ENCODE data around the gene CMSS1. TPM values are rescaled to one million over a fixed set of nuclear protein-coding genes. Genes with fewer than 3 reads are reported as not detected.

CMSS1 gene
- polyA plus RNA-seq, 1 of the 3 experiments (the other 2 are of a cell fraction), result 9.1 TPM

DNA sequence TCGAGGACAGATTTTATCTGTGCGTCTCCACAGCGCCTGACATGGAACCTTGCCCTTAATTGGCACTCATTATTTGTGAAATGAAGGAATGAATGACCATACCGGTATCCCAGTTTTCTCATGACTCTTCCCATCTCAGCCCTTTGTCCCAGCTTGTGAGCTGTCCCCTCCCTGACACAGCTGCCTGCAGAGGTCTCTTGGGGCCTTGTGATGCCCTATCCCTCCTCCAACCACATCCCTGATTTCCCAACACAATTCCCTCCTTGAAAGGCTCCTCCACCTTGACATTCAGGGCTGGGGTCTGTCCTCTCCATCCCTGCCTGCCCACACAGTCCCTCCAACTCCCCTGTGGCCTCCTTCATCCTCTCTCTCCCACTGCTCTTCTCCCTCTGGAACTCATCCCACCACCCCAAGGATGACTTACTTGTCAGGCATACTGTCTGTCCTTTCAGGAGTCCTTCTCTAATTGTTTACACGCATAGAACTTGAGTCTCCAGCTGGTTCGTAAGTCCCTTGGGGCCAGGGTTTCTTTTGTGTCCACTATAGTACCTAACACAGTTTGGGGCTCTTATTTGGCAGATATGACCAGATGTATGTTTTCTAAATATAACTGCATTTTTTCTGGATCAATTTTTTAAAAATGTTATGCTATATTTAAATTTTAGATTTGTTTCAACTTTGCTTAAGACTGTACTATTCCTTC lies 332.2 kb downstream of the CMSS1 start:
- H3K9me3 ChIP-seq, result 0 out of 2 replicates have a peak, but pooled peaks cover 1% of the 10 kb centered on the region

DNA sequence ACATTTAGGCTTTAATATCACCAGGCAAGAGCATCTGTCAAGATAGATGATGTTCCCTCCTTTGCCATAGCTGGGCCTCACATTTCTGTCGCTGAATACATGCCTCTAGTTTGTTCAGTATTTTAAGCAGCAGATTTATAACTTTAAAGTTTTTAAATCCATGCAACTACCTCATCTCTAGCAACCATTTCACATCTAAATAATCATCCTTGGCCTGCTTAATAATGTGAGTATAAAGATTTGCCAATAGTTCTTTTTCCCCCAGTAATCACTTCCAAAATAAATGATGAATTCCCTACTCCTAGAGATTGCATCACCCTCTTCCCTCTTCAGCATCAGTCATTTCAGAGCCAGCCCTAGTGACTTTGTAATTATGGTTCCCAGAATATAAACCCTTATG lies 332.8 kb downstream of the CMSS1 start:
- no peaks in the 10 kb centered on the region for H4K20me1 ChIP-seq (ENCODE audit: insufficient read depth)
- H3K9ac ChIP-seq, result no peak overlapping the region
- peaks cover 0 to 6% of the 10 kb centered on the region in 2 experiments for H3K36me3 ChIP-seq (replicated peaks in 1 of 2; ENCODE audit: control insufficient read depth in 1 of 2, insufficient read depth in 2 of 2, low read length in 1 of 2)
- H3K9me3 ChIP-seq, result peaks cover 7% of the 10 kb centered on the region; the same call in 1 of the 2 replicates
- DNase-seq, result no peak
- no peak overlapping the region for H2AFZ ChIP-seq (ENCODE audit: low read depth)
- POLR2A ChIA-PET, result no interaction called here
- no peaks in the 10 kb centered on the region for H3K79me2 ChIP-seq (ENCODE audit: insufficient read depth)
- 92% methylated on average over 1 of the region's 1 CpG for WGBS (ENCODE audit: low lambda C conversion rate)
- CTCF ChIA-PET, result interaction anchor here (2.6 kb wide), 1 partner anchor 82 kb away, joined by 10 read pairs; no protein-coding TSS in a partner anchor
- no peaks in the 10 kb centered on the region for H3K27me3 ChIP-seq (ENCODE audit: insufficient read depth)
- H3K27ac ChIP-seq (ENCODE audit: low read depth in 2 of 2, low read length in 1 of 2), result no peak overlapping the region
- no peak overlapping the region for H3K4me3 ChIP-seq (ENCODE audit: low read depth in 2 of 2, low read length in 1 of 2)
- H3K9me2 ChIP-seq, result no peaks in the 10 kb centered on the region
- H3K4me1 ChIP-seq (ENCODE audit: control insufficient read depth in 1 of 2, insufficient read depth in 2 of 2, low read depth in 1 of 2, low read length in 1 of 2), result peaks cover 0 to 12% of the 10 kb centered on the region in 2 experiments; a peak in 2 of 4 replicates
- no peak overlapping the region for H3K4me2 ChIP-seq
- H3F3A ChIP-seq (replicated peaks; ENCODE audit: insufficient read depth), result no peaks in the 10 kb centered on the region
- TF ChIP-seq, protein P1, sequence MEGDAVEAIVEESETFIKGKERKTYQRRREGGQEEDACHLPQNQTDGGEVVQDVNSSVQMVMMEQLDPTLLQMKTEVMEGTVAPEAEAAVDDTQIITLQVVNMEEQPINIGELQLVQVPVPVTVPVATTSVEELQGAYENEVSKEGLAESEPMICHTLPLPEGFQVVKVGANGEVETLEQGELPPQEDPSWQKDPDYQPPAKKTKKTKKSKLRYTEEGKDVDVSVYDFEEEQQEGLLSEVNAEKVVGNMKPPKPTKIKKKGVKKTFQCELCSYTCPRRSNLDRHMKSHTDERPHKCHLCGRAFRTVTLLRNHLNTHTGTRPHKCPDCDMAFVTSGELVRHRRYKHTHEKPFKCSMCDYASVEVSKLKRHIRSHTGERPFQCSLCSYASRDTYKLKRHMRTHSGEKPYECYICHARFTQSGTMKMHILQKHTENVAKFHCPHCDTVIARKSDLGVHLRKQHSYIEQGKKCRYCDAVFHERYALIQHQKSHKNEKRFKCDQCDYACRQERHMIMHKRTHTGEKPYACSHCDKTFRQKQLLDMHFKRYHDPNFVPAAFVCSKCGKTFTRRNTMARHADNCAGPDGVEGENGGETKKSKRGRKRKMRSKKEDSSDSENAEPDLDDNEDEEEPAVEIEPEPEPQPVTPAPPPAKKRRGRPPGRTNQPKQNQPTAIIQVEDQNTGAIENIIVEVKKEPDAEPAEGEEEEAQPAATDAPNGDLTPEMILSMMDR (IDR thresholded peaks at IDR 0.05), result no peak
- TF ChIP-seq, protein P2, sequence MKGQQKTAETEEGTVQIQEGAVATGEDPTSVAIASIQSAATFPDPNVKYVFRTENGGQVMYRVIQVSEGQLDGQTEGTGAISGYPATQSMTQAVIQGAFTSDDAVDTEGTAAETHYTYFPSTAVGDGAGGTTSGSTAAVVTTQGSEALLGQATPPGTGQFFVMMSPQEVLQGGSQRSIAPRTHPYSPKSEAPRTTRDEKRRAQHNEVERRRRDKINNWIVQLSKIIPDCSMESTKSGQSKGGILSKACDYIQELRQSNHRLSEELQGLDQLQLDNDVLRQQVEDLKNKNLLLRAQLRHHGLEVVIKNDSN (IDR thresholded peaks at IDR 0.05; ENCODE audit: borderline replicate concordance, low read depth), result no peak
- TF ChIP-seq, protein P3, sequence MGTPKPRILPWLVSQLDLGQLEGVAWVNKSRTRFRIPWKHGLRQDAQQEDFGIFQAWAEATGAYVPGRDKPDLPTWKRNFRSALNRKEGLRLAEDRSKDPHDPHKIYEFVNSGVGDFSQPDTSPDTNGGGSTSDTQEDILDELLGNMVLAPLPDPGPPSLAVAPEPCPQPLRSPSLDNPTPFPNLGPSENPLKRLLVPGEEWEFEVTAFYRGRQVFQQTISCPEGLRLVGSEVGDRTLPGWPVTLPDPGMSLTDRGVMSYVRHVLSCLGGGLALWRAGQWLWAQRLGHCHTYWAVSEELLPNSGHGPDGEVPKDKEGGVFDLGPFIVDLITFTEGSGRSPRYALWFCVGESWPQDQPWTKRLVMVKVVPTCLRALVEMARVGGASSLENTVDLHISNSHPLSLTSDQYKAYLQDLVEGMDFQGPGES (IDR thresholded peaks at IDR 0.05; ENCODE audit: low read depth, low read length), result no peak
- TF ChIP-seq, protein P4, sequence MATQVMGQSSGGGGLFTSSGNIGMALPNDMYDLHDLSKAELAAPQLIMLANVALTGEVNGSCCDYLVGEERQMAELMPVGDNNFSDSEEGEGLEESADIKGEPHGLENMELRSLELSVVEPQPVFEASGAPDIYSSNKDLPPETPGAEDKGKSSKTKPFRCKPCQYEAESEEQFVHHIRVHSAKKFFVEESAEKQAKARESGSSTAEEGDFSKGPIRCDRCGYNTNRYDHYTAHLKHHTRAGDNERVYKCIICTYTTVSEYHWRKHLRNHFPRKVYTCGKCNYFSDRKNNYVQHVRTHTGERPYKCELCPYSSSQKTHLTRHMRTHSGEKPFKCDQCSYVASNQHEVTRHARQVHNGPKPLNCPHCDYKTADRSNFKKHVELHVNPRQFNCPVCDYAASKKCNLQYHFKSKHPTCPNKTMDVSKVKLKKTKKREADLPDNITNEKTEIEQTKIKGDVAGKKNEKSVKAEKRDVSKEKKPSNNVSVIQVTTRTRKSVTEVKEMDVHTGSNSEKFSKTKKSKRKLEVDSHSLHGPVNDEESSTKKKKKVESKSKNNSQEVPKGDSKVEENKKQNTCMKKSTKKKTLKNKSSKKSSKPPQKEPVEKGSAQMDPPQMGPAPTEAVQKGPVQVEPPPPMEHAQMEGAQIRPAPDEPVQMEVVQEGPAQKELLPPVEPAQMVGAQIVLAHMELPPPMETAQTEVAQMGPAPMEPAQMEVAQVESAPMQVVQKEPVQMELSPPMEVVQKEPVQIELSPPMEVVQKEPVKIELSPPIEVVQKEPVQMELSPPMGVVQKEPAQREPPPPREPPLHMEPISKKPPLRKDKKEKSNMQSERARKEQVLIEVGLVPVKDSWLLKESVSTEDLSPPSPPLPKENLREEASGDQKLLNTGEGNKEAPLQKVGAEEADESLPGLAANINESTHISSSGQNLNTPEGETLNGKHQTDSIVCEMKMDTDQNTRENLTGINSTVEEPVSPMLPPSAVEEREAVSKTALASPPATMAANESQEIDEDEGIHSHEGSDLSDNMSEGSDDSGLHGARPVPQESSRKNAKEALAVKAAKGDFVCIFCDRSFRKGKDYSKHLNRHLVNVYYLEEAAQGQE (IDR thresholded peaks at IDR 0.05; ENCODE audit: low read depth, low read length), result no peak
- TF ChIP-seq NFIC (IDR thresholded peaks at IDR 0.05; ENCODE audit: borderline replicate concordance), result no peak
- TF ChIP-seq FOXJ3 (CRISPR knock-in tag; IDR thresholded peaks at IDR 0.05), result no peak
- no peak for TF ChIP-seq RFX5 (IDR thresholded peaks at IDR 0.05; ENCODE audit: low read length)
- no peak for TF ChIP-seq FOXM1 (IDR thresholded peaks at IDR 0.05; ENCODE audit: low read depth)
- TF ChIP-seq TEAD4 (IDR thresholded peaks at IDR 0.05; ENCODE audit: borderline replicate concordance, insufficient read depth), result no peak
- TF ChIP-seq TAF1 (IDR thresholded peaks at IDR 0.05; ENCODE audit: borderline replicate concordance, low read depth, low read length), result no peak
- TF ChIP-seq GATA2 (CRISPR knock-in tag; IDR thresholded peaks at IDR 0.05), result no peak
- TF ChIP-seq SIN3A (IDR thresholded peaks at IDR 0.05; ENCODE audit: borderline replicate concordance, low read depth, low read length), result no peak

More for the DNA sequence above, 332.2 kb downstream of the CMSS1 start:
- H3K9me2 ChIP-seq, result no peaks in the 10 kb centered on the region
- H3F3A ChIP-seq (replicated peaks; ENCODE audit: insufficient read depth), result no peaks in the 10 kb centered on the region
- no peaks in the 10 kb centered on the region for H4K20me1 ChIP-seq (ENCODE audit: insufficient read depth)
- WGBS (ENCODE audit: low lambda C conversion rate), result 94% methylated on average over 6 of the region's 6 CpGs
- TF ChIP-seq JUND (IDR thresholded peaks at IDR 0.05) (no peak), ELF1 (IDR thresholded peaks at IDR 0.05) (no peak), FOXJ3 (CRISPR knock-in tag; IDR thresholded peaks at IDR 0.05) (no peak), GATA2 (CRISPR knock-in tag; IDR thresholded peaks at IDR 0.05) (no peak)
- TF ChIP-seq, protein P5, sequence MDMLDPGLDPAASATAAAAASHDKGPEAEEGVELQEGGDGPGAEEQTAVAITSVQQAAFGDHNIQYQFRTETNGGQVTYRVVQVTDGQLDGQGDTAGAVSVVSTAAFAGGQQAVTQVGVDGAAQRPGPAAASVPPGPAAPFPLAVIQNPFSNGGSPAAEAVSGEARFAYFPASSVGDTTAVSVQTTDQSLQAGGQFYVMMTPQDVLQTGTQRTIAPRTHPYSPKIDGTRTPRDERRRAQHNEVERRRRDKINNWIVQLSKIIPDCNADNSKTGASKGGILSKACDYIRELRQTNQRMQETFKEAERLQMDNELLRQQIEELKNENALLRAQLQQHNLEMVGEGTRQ (IDR thresholded peaks at IDR 0.05; ENCODE audit: borderline replicate concordance, low read depth, low read length), result no peak
- TF ChIP-seq, protein P3 (IDR thresholded peaks at IDR 0.05; ENCODE audit: low read depth, low read length), result no peak
- H3K27me3 ChIP-seq (ENCODE audit: insufficient read depth), result no peaks in the 10 kb centered on the region
- H3K4me1 ChIP-seq (ENCODE audit: control insufficient read depth in 1 of 2, insufficient read depth in 2 of 2, low read depth in 1 of 2, low read length in 1 of 2), result peaks cover 0 to 12% of the 10 kb centered on the region in 2 experiments; a peak in 2 of 4 replicates
- no peaks in the 10 kb centered on the region for H3K36me3 ChIP-seq (replicated peaks in 1 of 2; ENCODE audit: control insufficient read depth in 1 of 2, insufficient read depth in 2 of 2, low read length in 1 of 2)
- POLR2A ChIA-PET, result no interaction called here
- DNase-seq, result no peak
- CTCF ChIA-PET, result no interaction called here
- no peak overlapping the region for H2AFZ ChIP-seq (ENCODE audit: low read depth)
- H3K9ac ChIP-seq, result no peak overlapping the region
- H3K4me2 ChIP-seq, result no peak overlapping the region
- no peak overlapping the region for H3K27ac ChIP-seq (ENCODE audit: low read depth in 2 of 2, low read length in 1 of 2)
- H3K79me2 ChIP-seq (ENCODE audit: insufficient read depth), result no peaks in the 10 kb centered on the region
- no peak overlapping the region for H3K4me3 ChIP-seq (ENCODE audit: low read depth in 2 of 2, low read length in 1 of 2)

All from SK-N-SH (cell line).